Smooth muscle cell (in vitro differentiated cells): ENCODE results near the gene PILRA. TPM values are rescaled to one million over a fixed set of nuclear protein-coding genes. Genes with fewer than 3 reads are reported as not detected.

Source experiments
- DNase-seq: peaks from one replicate; lab custom pipeline; 2025; ENCODE audit not compliant: unreplicated experiment; lab: John Stamatoyannopoulos, UW
- H2AFZ ChIP-seq: fragments of 200-600 bp; sonication (generic); 2 replicates; pipeline ENCODE4 v1.6.0; 2016; ENCODE audit warnings: antibody characterized with exemption, low read depth, mild to moderate bottlenecking
- H3F3A ChIP-seq: fragments of 200-600 bp; sonication (generic); 2 replicates; pipeline ENCODE4 v1.6.0; 2017; ENCODE audit warnings: antibody characterized with exemption, low read depth
- H3K27ac ChIP-seq: fragments of 200-600 bp; sonication (generic); 2 replicates; pipeline ENCODE4 v1.5.1; 2016; ENCODE audit warnings: low read depth, mild to moderate bottlenecking
- H3K27me3 ChIP-seq: fragments of 200-600 bp; sonication (generic); 2 replicates; pipeline ENCODE4 v1.6.1; 2016; ENCODE audit warnings: low read depth, mild to moderate bottlenecking
- H3K36me3 ChIP-seq: fragments of 200-600 bp; sonication (generic); 2 replicates; pipeline ENCODE4 v1.5.1; 2016; ENCODE audit warnings: low read depth
- H3K4me1 ChIP-seq: fragments of 200-600 bp; sonication (generic); 2 replicates; pipeline ENCODE4 v1.5.1; 2016; ENCODE audit warnings: low read depth
- H3K4me2 ChIP-seq: fragments of 200-600 bp; sonication (generic); 2 replicates; pipeline ENCODE4 v1.6.0; 2016; ENCODE audit warnings: mild to moderate bottlenecking
- H3K4me3 ChIP-seq: fragments of 200-600 bp; sonication (generic); 2 replicates; pipeline ENCODE4 v1.5.1; 2016; ENCODE audit warnings: mild to moderate bottlenecking
- H3K79me2 ChIP-seq: fragments of 200-600 bp; sonication (generic); 2 replicates; pipeline ENCODE4 v1.6.0; 2016; ENCODE audit warnings: low read depth, mild to moderate bottlenecking
- H3K9ac ChIP-seq: fragments of 200-600 bp; sonication (generic); 2 replicates; pipeline ENCODE4 v1.6.0; 2016; ENCODE audit warnings: low read depth
- H3K9me3 ChIP-seq: fragments of 200-600 bp; sonication (generic); replicated peaks from 2 replicates; pipeline ENCODE4 v1.5.1; 2016; ENCODE audit warnings: low read depth
- H4K20me1 ChIP-seq: fragments of 200-600 bp; sonication (generic); 2 replicates; pipeline ENCODE4 v1.6.0; 2016; ENCODE audit warnings: low read depth
- WGBS: methylation state at CpG from one replicate; pipeline ENCODE4 v1.1.7; 2016; ENCODE audit warnings: low lambda C conversion rate; 5-methylcytosine and 5-hydroxymethylcytosine counted together
- polyA plus RNA-seq: library from polyadenylated mRNA; unstranded; fragments of >200 nt; fragmentation: Nextera tagmentation; extraction: Ambion mirVana; gene quantifications from 2 replicates; pipeline ENCODE4 v1.2.1, GENCODE V29; 2016
- total RNA-seq: library from RNA; depleted of rRNA; stranded (reverse); fragments of >200 nt; gene quantifications from 2 replicates; pipeline ENCODE4 v1.2.3, GENCODE V29; 2014
- TF ChIP-seq, protein P1 (sequence below): fragments of 200-600 bp; sonication (generic); IDR thresholded peaks from 2 replicates; pipeline ENCODE4 v1.5.1; 2017; ENCODE audit warnings: borderline replicate concordance, mild to moderate bottlenecking, antibody characterized with exemption; ENCODE audit not compliant: insufficient read depth, poor library complexity, severe bottlenecking

PILRA gene
- total and polyA plus RNA-seq, 2 experiments from 2014 or later: 1.4 to 2.0 TPM

DNA sequence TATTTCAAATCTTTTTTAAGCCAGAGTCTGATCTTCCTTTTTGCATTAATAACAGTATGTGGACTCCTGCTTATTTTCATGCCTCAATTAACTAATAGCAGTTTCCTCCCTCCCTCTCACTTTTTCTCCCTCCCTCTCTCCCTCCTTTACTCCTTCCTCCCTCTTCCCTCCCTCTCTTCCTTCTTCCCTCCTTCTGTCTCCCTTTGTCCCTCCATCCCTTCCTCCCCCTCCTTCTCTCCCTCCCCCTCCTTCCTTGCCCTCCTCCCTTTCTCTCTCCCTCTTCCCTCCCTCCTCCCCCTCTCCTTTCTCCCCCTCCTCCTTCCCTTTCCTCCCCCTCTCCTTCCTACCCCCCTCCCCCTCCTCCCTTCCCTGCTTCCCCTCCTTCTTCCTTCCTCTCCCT is 53.2 kb downstream of the PILRA start:
- no peak overlapping the region for H3K27ac ChIP-seq
- H3K9me3 ChIP-seq: no peaks in the 10 kb centered on the region
- peaks cover 15% of the 10 kb centered on the region for H3K79me2 ChIP-seq
- no peak overlapping the region for H3K4me3 ChIP-seq
- H3K9ac ChIP-seq: no peak overlapping the region
- H3K4me1 ChIP-seq: peaks cover 11% of the 10 kb centered on the region
- H3K4me2 ChIP-seq: no peak overlapping the region
- no peak overlapping the region for H2AFZ ChIP-seq
- DNase-seq: no peak
- peaks cover 10% of the 10 kb centered on the region for H4K20me1 ChIP-seq
- H3F3A ChIP-seq: no peaks in the 10 kb centered on the region
- no peaks in the 10 kb centered on the region for H3K36me3 ChIP-seq
- TF ChIP-seq, protein P1, sequence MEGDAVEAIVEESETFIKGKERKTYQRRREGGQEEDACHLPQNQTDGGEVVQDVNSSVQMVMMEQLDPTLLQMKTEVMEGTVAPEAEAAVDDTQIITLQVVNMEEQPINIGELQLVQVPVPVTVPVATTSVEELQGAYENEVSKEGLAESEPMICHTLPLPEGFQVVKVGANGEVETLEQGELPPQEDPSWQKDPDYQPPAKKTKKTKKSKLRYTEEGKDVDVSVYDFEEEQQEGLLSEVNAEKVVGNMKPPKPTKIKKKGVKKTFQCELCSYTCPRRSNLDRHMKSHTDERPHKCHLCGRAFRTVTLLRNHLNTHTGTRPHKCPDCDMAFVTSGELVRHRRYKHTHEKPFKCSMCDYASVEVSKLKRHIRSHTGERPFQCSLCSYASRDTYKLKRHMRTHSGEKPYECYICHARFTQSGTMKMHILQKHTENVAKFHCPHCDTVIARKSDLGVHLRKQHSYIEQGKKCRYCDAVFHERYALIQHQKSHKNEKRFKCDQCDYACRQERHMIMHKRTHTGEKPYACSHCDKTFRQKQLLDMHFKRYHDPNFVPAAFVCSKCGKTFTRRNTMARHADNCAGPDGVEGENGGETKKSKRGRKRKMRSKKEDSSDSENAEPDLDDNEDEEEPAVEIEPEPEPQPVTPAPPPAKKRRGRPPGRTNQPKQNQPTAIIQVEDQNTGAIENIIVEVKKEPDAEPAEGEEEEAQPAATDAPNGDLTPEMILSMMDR: no peak
- no peaks in the 10 kb centered on the region for H3K27me3 ChIP-seq

DNA sequence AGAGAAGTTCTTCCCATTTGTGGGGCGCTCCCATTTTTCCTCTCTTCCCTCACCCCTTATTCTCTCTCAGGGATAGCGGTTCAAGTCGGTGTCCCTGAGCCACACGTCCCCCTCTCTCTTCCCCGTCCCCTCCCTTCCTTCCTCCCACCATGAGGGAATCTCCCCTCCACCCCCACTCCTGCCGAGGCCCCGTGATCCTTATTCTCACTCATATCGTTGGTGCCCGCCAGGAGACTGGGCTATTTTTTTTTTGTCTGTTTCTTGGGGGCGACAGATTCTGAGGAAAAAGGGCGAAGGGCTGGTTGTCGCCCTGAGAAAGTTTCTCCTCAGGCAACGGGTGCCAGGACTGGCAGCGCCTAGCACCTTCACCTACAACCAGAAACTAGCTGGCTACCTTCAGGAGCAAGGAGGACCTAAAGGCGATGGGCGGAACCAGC is 54.5 kb downstream of the PILRA start:
- Histone ChIP-seq H3K4me2 (peak overlapping the region; percentile 87), H3K4me3 (peak overlapping the region; percentile 71), H3K27me3 (no peaks in the 10 kb centered on the region), H4K20me1 (peaks cover 17% of the 10 kb centered on the region), H3K27ac (no peak overlapping the region), H3K4me1 (peaks cover 18% of the 10 kb centered on the region), H2AFZ (peak overlapping the region; percentile 73), H3K79me2 (peaks cover 25% of the 10 kb centered on the region), H3F3A (no peaks in the 10 kb centered on the region), H3K36me3 (no peaks in the 10 kb centered on the region), H3K9me3 (no peaks in the 10 kb centered on the region), H3K9ac (no peak overlapping the region)
- TF ChIP-seq, protein P1: no peak
- DNase-seq: no peak
- 73% methylated on average over 16 of the region's 16 CpGs for WGBS

DNA sequence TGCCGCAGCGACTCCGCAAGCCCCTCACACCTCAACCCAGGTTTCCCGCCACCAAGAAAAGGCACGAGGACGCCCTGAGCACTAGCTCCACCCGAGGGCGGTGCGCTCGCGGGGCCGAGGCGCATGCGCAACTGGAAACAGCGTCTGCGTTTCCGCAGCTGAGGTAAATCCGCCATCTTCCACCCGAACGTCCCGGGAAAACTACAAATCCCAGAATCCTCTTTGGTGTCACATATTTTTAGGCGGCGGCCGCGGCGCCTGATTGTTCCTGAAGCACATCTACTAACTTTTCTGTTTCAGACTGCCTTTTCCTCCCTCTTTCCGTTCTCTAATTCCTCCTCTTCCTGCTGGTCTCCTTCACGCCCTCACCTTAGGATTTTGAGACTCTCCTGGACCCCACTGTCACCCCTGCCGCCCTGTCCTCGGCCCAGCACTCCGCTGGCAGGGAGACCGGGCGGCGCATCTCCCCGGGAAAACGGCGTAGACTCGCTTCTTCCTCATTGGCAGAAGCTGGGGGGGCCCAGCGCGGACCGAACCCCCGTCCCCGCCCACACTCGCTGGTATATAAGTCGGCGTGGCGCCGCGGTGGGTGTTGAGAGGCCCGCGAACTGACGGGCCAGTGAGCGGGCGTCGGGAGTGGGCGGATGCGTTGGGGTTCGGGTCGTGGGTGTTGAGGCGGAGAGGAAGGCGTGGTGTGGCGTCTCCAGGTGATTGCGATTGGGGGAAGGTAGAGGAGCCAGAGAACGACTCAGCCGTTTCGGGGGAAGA is 55.1 kb downstream of the PILRA start, which contains the start of gene ZCWPW1:
Gene ZCWPW1 (minus strand): TSS at position 505 of the 768 bp plus-strand sequence. CDS start 8,054 bp downstream, outside the sequence.
- Histone ChIP-seq H2AFZ (peak within 1 kb of the TSS; percentile 73), H3K27me3 (no peaks in the 10 kb centered on the region), H3K4me3 (peak within 1 kb of the TSS; percentile 71), H4K20me1 (peaks cover 17% of the 10 kb centered on the region), H3K27ac (peak within 1 kb of the TSS; percentile 99), H3K9me3 (no peaks in the 10 kb centered on the region), H3F3A (no peaks in the 10 kb centered on the region), H3K79me2 (peaks cover 26% of the 10 kb centered on the region), H3K4me2 (peak within 1 kb of the TSS; percentile 87), H3K4me1 (peaks cover 18% of the 10 kb centered on the region), H3K36me3 (no peaks in the 10 kb centered on the region), H3K9ac (peak within 1 kb of the TSS; percentile 98)
- under 1% methylated on average over 66 of the region's 66 CpGs for WGBS
- TF ChIP-seq, protein P1: no peak
- DNase-seq: peak; percentile 94
